ENCODE measurements around the gene CENATAC.
"Not testable (repeated sequence)": the region's sequence is repeated elsewhere in the genome, so short reads cannot be mapped to it uniquely, and the experiment has no call there.

The CENATAC gene

GRCh38 chr11:118997627-118998387 is at the start of gene CENATAC:
TSS of gene CENATAC (plus strand) at chr11:118998138. CDS start at chr11:118998198, 60 bp downstream.
- peak; percentile 67 for DNase-seq

GRCh38 chr11:118953265-118953664 is 44.7 kb upstream of the CENATAC start:
- DNase-seq = peak; percentile 86

- peak; percentile 25 for DNase-seq
Measured at GRCh38 chr11:118953976-118954375, 44.0 kb upstream of the CENATAC start.

GRCh38 chr11:118956094-118956846 is 41.7 kb upstream of the CENATAC start, which contains the start of gene UPK2:
TSS of gene UPK2 (plus strand) at chr11:118956298. CDS start at chr11:118956351, 53 bp downstream.
- DNase-seq = peak; percentile 46

GRCh38 chr11:118956847-118957469 is 41.0 kb upstream of the CENATAC start:
- DNase-seq = no peak

GRCh38 chr11:118957549-118957948 is 40.4 kb upstream of the CENATAC start:
- no peak for DNase-seq

GRCh38 chr11:118957968-118958367 is 40.0 kb upstream of the CENATAC start:
- DNase-seq = no peak

GRCh38 chr11:118958577-118958976 is 39.4 kb upstream of the CENATAC start:
- DNase-seq = no peak

GRCh38 chr11:118961189-118961588 is 36.7 kb upstream of the CENATAC start:
- no peak for DNase-seq

GRCh38 chr11:118961591-118961990 is 36.3 kb upstream of the CENATAC start:
- DNase-seq = no peak

- not testable (repeated sequence) for DNase-seq
Measured at GRCh38 chr11:118969508-118969907, 28.4 kb upstream of the CENATAC start.

- no peak for DNase-seq
Measured at GRCh38 chr11:118971646-118972045, 26.3 kb upstream of the CENATAC start, which contains the start of gene FOXR1. TSS of gene FOXR1 (plus strand) at chr11:118971761. CDS start at chr11:118971932, 171 bp downstream.

- no peak for DNase-seq
Measured at GRCh38 chr11:118973985-118974384, 24.0 kb upstream of the CENATAC start.

- no peak for DNase-seq
Measured at GRCh38 chr11:118975771-118976709, 21.9 kb upstream of the CENATAC start.

GRCh38 chr11:118979434-118979833 is 18.5 kb upstream of the CENATAC start:
- no peak for DNase-seq

GRCh38 chr11:118980191-118980881 is 17.6 kb upstream of the CENATAC start:
- no peak for DNase-seq

- DNase-seq = not testable (repeated sequence)
Measured at GRCh38 chr11:118984337-118984736, 13.6 kb upstream of the CENATAC start.

- DNase-seq = no peak
Measured at GRCh38 chr11:118984825-118985224, 13.1 kb upstream of the CENATAC start.

- DNase-seq = no peak
Measured at GRCh38 chr11:118988280-118988679, 9.7 kb upstream of the CENATAC start.

GRCh38 chr11:118991486-118992038 is 6.4 kb upstream of the CENATAC start:
- DNase-seq = not testable (repeated sequence)

- DNase-seq = peak; percentile 5
Measured at GRCh38 chr11:118996926-118997626, 862 bp upstream of the CENATAC start.
